ENCODE data around the gene RNF220.
"Not testable (repeated sequence)": the region's sequence is repeated elsewhere in the genome, so short reads cannot be mapped to it uniquely, and the experiment has no call there.

DNA sequence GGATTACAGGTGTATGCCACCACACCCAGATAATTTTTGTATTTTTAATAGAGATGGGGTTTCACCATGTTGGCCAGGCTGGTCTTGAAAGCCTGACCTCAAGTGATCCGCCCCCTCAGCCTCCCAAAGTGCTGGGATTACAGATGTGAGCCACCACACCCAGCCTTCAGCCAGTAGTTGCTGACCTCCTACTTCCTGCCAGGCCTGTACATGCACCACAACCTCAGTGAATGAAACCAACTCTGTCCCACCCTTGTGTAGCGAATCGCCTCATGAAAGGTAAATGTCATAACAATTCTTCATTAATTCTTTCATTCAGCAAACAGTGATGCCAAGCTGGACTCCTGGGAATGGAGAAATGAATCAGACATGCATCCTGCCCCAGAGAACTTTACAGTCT is 155.6 kb downstream of the RNF220 start:
- TF ChIP-seq ZC3H10 (CRISPR knock-in tag; IDR thresholded peaks at IDR 0.05); PPARA (CRISPR knock-in tag; IDR thresholded peaks at IDR 0.05; ENCODE audit: borderline replicate concordance): not testable (repeated sequence)

Data from SK-N-SH treated with all-trans-retinoic acid at 6 μM for 48 hours (cell line).